B cell (primary cell): ENCODE data around the gene SHLD2. TPM values are rescaled to one million over a fixed set of nuclear protein-coding genes. Genes with fewer than 3 reads are reported as not detected.
"Not testable (repeated sequence)": the region's sequence is repeated elsewhere in the genome, so short reads cannot be mapped to it uniquely, and the experiment has no call there.

Experiments
- ATAC-seq: fragments of 200-7000 bp; cut with Tn5 transposase; one replicate; pipeline ENCODE4 v1.10.0; 2021; ENCODE audit warnings: low read depth, mild to moderate bottlenecking, moderate number of reproducible peaks, moderate library complexity
- CTCF ChIA-PET: fragments of 350-600 bp; sonication (Branson Sonifier 250); formaldehyde crosslinking; loops from one replicate; lab custom pipeline; 2021; ENCODE audit warnings: antibody characterized with exemption, inconsistent platforms; lab: Charles Lee
- POLR2A ChIA-PET: fragments of 350-600 bp; sonication (Branson Sonifier 250); formaldehyde crosslinking; loops from one replicate; lab custom pipeline; 2021; ENCODE audit warnings: antibody characterized with exemption; lab: Charles Lee
- DNase-seq: peaks from one replicate; pipeline ENCODE4 v3.0.0; 2013
- H2AFZ ChIP-seq: 2 replicates; pipeline ENCODE4 v1.6.1; 2012; ENCODE audit warnings: mild to moderate bottlenecking, low read depth, low read length; ENCODE audit not compliant: insufficient read depth, poor library complexity, severe bottlenecking
- H3K27ac ChIP-seq, 2 donors: 1 replicate in 1 of 2; 2 replicates in 1 of 2; pipeline ENCODE4 v1.5.1; 2012 to 2013; ENCODE audit warnings: low read length in 2 of 2, mild to moderate bottlenecking in 2 of 2, moderate library complexity in 1 of 2
- H3K27me3 ChIP-seq, 4 experiments: fragments of 200-600 bp in 1 of 4; sonication (generic) in 1 of 4; replicated peaks in 1 of 4; 1 replicate in 2 of 4; 2 replicates in 2 of 4; pipeline versions ENCODE4 v1.6.1 to v1.7.0; 2013 to 2016; ENCODE audit warnings: low read length in 3 of 4, mild to moderate bottlenecking in 2 of 4, mixed read lengths in 1 of 4, moderate library complexity in 1 of 4; ENCODE audit not compliant: insufficient read depth in 4 of 4, control insufficient read depth in 3 of 4; ENCODE audit errors: control extremely low read depth in 1 of 4
- H3K36me3 ChIP-seq, 2 experiments: replicated peaks in 1 of 2; 1 replicate in 1 of 2; 2 replicates in 1 of 2; pipeline versions ENCODE4 v1.6.1 to v1.7.1; 2013; ENCODE audit warnings: low read length in 1 of 2; ENCODE audit not compliant: insufficient read depth in 2 of 2, control insufficient read depth in 1 of 2; ENCODE audit errors: control extremely low read depth in 1 of 2, extremely low read depth in 1 of 2
- H3K4me1 ChIP-seq, 2 donors: fragments of 200-600 bp in 1 of 2; sonication (generic) in 1 of 2; 1 replicate in 1 of 2; 2 replicates in 1 of 2; pipeline versions ENCODE4 v1.5.1 to v1.6.1; 2013 to 2017; ENCODE audit warnings: low read length in 2 of 2; ENCODE audit not compliant: control insufficient read depth in 2 of 2, insufficient read depth in 2 of 2
- H3K4me2 ChIP-seq: replicated peaks from 2 replicates; pipeline ENCODE3; 2012; ENCODE audit warnings: mild to moderate bottlenecking, low read depth, low read length; ENCODE audit not compliant: poor library complexity, severe bottlenecking
- H3K4me3 ChIP-seq, 5 experiments: fragments of 200-600 bp in 1 of 5; sonication (generic) in 1 of 5; 1 replicate in 3 of 5; 2 replicates in 2 of 5; pipeline versions ENCODE4 v1.5.1 to v1.7.0; 2011 to 2016; ENCODE audit warnings: low read length in 4 of 5, mild to moderate bottlenecking in 4 of 5, low read depth in 2 of 5, control low read depth in 1 of 5, moderate library complexity in 1 of 5; ENCODE audit not compliant: insufficient read depth in 1 of 5; ENCODE audit errors: control extremely low read depth in 1 of 5, extremely low read depth in 1 of 5
- H3K79me2 ChIP-seq: fragments of 200-600 bp; sonication (generic); one replicate; pipeline ENCODE4 v1.6.0; 2016; ENCODE audit warnings: low read length; ENCODE audit not compliant: control insufficient read depth, insufficient read depth
- H3K9ac ChIP-seq: fragments of 200-600 bp; sonication (generic); 2 replicates; pipeline ENCODE4 v1.6.1; 2017; ENCODE audit warnings: mild to moderate bottlenecking, low read length, moderate library complexity
- H3K9me3 ChIP-seq, 3 donors: one replicate each; pipeline versions ENCODE4 v1.6.1 to v1.7.1; 2013; ENCODE audit warnings: low read length in 2 of 3; ENCODE audit not compliant: control insufficient read depth in 2 of 3, insufficient read depth in 1 of 3; ENCODE audit errors: control extremely low read depth in 1 of 3
- H4K20me1 ChIP-seq: 2 replicates; pipeline ENCODE4 v1.6.0; 2012; ENCODE audit warnings: mild to moderate bottlenecking, low read length; ENCODE audit not compliant: insufficient read depth, control insufficient read depth, poor library complexity, severe bottlenecking
- H3K27ac Mint-ChIP-seq: one replicate; pipeline ENCODE4 v1.8.0; 2021; ENCODE audit warnings: mixed read lengths
- H3K27me3 Mint-ChIP-seq: one replicate; pipeline ENCODE4 v1.8.0; 2021; ENCODE audit warnings: mixed read lengths
- H3K4me1 Mint-ChIP-seq: one replicate; pipeline ENCODE4 v1.8.0; 2021; ENCODE audit warnings: mixed read lengths
- H3K4me3 Mint-ChIP-seq: one replicate; pipeline ENCODE4 v1.8.0; 2021; ENCODE audit warnings: mixed read lengths
- H3K9me3 Mint-ChIP-seq: one replicate; pipeline ENCODE4 v1.8.0; 2022; ENCODE audit warnings: mixed read lengths; ENCODE audit not compliant: insufficient read depth
- WGBS: methylation state at CpG from one replicate; pipeline ENCODE4 v1.1.5; 2013; ENCODE audit warnings: missing lambda C conversion rate; ENCODE audit not compliant: insufficient coverage; 5-methylcytosine and 5-hydroxymethylcytosine counted together
- intact Hi-C: fragments of 100-400 bp; cut with micrococcal nuclease; formaldehyde crosslinking; loops from one replicate; pipeline ENCODE4 v1.10.0; 2022
- polyA plus RNA-seq: library from polyadenylated mRNA; depleted of rRNA; stranded (reverse); fragments of >200 nt; gene quantifications from 2 replicates; pipeline ENCODE4 v1.2.3, GENCODE V29; 2012
- total RNA-seq, 2 donors: library from RNA; stranded (reverse); fragments of 120-200 nt in 1 of 2; gene quantifications; 1 replicate in 1 of 2; 2 replicates in 1 of 2; pipeline versions ENCODE4 v1.2.3 to v1.2.4, GENCODE V29; 2013 to 2022

SHLD2 gene
- total and polyA plus RNA-seq, 2 donors (not counting 1 experiment from before 2014, with no cell fraction given), result 9.0 to 22.3 TPM

DNA sequence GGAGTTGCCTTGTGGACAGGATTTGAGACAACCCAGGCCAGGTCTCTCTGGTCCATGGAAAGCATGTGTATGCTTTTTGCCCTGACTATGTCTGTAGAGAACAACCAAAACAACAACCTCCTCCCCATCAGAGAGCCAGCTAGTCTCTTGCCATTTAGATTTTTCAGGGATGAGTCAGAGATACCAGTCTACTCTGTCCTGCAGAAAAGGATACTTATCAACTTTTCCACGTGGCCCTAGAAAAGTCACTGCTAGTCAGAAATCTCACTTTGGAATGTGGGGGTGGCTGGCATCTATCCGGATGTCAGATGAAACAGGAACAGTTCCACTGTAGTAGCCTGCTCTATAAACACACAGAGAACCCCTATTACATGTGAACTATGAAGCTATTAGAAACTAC is 116.8 kb downstream of the SHLD2 start:
- POLR2A ChIA-PET, CTCF ChIA-PET, H3K27me3 Mint-ChIP-seq, intact Hi-C loops, H3K9me3 ChIP-seq, ATAC-seq, H3K9ac ChIP-seq, H3K79me2 ChIP-seq, H3K4me3 Mint-ChIP-seq, H3K27ac ChIP-seq, H3K27ac Mint-ChIP-seq, DNase-seq, H4K20me1 ChIP-seq, H3K9me3 Mint-ChIP-seq, H3K36me3 ChIP-seq, H3K27me3 ChIP-seq, H3K4me3 ChIP-seq, H3K4me2 ChIP-seq, H2AFZ ChIP-seq: not testable (repeated sequence)
- H3K4me1 ChIP-seq, result peaks cover 0 to 15% of the 10 kb centered on the region in 2 donors
- H3K4me1 Mint-ChIP-seq, result peaks cover 15% of the 10 kb centered on the region
- WGBS, result no CpG with 5 or more reads among the region's 2 CpGs

DNA sequence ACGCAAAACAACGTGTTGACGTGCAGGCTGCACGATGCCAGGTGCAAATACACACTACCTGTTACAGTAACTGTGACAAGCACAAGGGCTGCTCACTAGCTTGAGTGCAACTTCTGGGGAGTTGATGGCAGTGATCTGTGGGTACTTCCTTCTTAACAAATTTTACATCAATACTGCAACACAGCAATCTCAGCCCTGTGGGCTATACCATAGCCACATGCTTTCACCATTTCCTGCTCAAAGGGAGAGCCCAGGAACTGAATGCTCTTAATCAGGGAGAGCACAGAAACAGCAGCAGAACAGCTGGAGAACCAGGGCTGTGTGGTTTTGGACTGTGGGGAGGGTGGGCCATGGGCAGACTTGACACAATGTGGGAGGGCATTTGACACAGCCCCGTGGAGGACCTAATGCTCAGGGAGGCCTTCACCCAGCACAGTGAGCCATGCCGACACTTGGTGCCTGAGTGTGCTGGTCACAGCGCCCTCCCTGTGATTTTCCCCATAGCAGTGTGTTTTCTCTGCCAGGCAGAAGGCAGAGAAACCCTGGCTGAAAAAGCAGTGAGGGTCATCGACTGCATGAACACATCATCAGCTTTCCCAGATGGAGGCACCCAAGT is 118.3 kb downstream of the SHLD2 start:
- H4K20me1 ChIP-seq, intact Hi-C loops, CTCF ChIA-PET, H3K27ac Mint-ChIP-seq, H3K4me2 ChIP-seq, DNase-seq, H3K9me3 ChIP-seq, H3K27me3 Mint-ChIP-seq, H3K4me3 ChIP-seq, H3K9me3 Mint-ChIP-seq, ATAC-seq, H3K27ac ChIP-seq, H3K9ac ChIP-seq, H3K36me3 ChIP-seq, H3K79me2 ChIP-seq, H2AFZ ChIP-seq, H3K4me3 Mint-ChIP-seq, POLR2A ChIA-PET, H3K27me3 ChIP-seq: not testable (repeated sequence)
- peaks cover 17% of the 10 kb centered on the region for H3K4me1 Mint-ChIP-seq
- no CpG with 5 or more reads among the region's 8 CpGs for WGBS
- H3K4me1 ChIP-seq, result peaks cover 0 to 15% of the 10 kb centered on the region in 2 donors

DNA sequence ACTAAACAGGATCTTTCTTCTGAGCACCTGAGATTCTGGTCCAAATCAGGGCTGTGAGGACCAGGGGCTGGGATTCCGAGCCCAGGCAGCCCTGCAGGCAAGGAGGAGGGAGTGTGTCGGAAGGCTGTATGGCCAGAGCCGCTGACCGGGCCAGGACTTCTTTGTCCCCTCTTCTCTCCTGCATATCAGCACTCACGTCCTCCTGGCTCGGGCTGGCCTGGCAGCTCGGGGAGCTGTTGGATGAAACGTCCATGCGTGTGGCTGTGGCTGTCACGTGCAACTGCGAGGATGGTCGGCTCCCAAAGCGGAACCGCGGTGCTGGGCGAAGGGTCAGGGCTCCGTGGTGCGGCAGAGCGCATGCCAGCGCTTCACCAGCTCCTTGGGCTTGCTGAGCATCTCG is 118.8 kb downstream of the SHLD2 start:
- ATAC-seq, H3K4me2 ChIP-seq, H3K27ac Mint-ChIP-seq, H3K27me3 ChIP-seq, CTCF ChIA-PET, H3K27ac ChIP-seq, H3K9ac ChIP-seq, POLR2A ChIA-PET, H4K20me1 ChIP-seq, H3K36me3 ChIP-seq, H3K27me3 Mint-ChIP-seq, DNase-seq, H3K9me3 Mint-ChIP-seq, intact Hi-C loops, H2AFZ ChIP-seq, H3K9me3 ChIP-seq, H3K4me3 Mint-ChIP-seq, H3K79me2 ChIP-seq, H3K4me3 ChIP-seq: not testable (repeated sequence)
- peaks cover 17% of the 10 kb centered on the region for H3K4me1 Mint-ChIP-seq
- peaks cover 0 to 15% of the 10 kb centered on the region in 2 donors for H3K4me1 ChIP-seq
- 88% methylated on average over 7 of the region's 21 CpGs for WGBS

DNA sequence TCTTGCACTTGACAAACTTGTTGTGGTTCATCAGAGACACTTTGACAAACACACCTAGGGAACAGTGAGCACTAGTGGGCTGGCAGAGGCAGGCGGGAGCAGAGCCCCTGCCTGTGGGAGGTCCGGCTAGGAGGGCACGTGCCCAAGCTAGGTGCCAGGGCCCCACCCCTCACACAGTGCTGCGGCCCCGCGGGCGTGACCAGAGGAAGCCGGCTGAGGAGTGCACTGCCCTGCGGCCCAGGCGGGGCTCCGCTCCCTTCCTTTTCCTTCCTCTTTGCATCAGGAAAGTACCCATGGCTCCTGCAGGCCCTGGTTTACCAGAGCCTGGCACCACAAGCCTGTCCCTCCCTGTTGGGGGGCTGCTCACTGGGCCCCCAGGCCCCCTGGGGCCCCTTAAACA is 121.1 kb downstream of the SHLD2 start:
- DNase-seq, H3K4me3 ChIP-seq, H3K4me2 ChIP-seq, H3K36me3 ChIP-seq, H3K79me2 ChIP-seq, H3K27ac Mint-ChIP-seq, H3K27me3 Mint-ChIP-seq, H4K20me1 ChIP-seq, H3K27me3 ChIP-seq, POLR2A ChIA-PET, H3K9me3 ChIP-seq, H3K27ac ChIP-seq, H3K9ac ChIP-seq, intact Hi-C loops, H3K9me3 Mint-ChIP-seq: not testable (repeated sequence)
- Histone ChIP-seq H2AFZ (peak overlapping the region; percentile 16), H3K4me1 (peaks cover 0 to 15% of the 10 kb centered on the region in 2 donors)
- 15% methylated on average over 9 of the region's 11 CpGs for WGBS
- CTCF ChIA-PET, result interaction anchor here (1.7 kb wide), 1 partner anchor 277 kb away, joined by 8 read pairs; no protein-coding TSS in a partner anchor
- peak; percentile 23 for ATAC-seq
- Mint-ChIP-seq H3K4me3 (peak overlapping the region; percentile 8), H3K4me1 (peaks cover 17% of the 10 kb centered on the region)
